IMR-90 (cell line): ENCODE data around the gene ARNT2.

Source experiments
- CTCF ChIP-seq: conservative IDR thresholded peaks from 2 replicates; pipeline ENCODE4 v1.5.1; 2012; ENCODE audit warnings: mild to moderate bottlenecking, low read depth, low read length, improper control_type of control experiment
- MXI1 ChIP-seq: IDR thresholded peaks from 2 replicates; pipeline ENCODE4 v1.6.1; 2012; ENCODE audit warnings: low read depth, mild to moderate bottlenecking, low read length, moderate library complexity, borderline replicate concordance
- POLR2A ChIP-seq: IDR thresholded peaks from 2 replicates; pipeline ENCODE4 v1.6.1; 2012; ENCODE audit warnings: mild to moderate bottlenecking, low read depth, low read length
- SMC3 ChIP-seq: fragments of 150-350 bp; IDR thresholded peaks from 2 replicates; pipeline ENCODE4 v1.6.1; 2016; ENCODE audit warnings: low read depth, mild to moderate bottlenecking, antibody characterized with exemption, low read length, moderate library complexity

GRCh38 chr15:80492409-80492808, 88.2 kb downstream of the ARNT2 start:
- no peak for TF ChIP-seq MXI1
- no peak for TF ChIP-seq CTCF
- TF ChIP-seq POLR2A, result no peak
- TF ChIP-seq SMC3, result no peak
